ENCODE data around the gene GSG1L.

- TF ChIP-seq, protein P1, sequence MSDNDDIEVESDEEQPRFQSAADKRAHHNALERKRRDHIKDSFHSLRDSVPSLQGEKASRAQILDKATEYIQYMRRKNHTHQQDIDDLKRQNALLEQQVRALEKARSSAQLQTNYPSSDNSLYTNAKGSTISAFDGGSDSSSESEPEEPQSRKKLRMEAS (IDR thresholded peaks at IDR 0.05; ENCODE audit: low read depth, low read length), result no peak
- no peak for TF ChIP-seq CTCF (IDR thresholded peaks at IDR 0.05; ENCODE audit: low read depth, low read length)
- TF ChIP-seq MYC (IDR thresholded peaks at IDR 0.05; ENCODE audit: low read depth, low read length), result no peak
These were observed 41.8 kb upstream of the GSG1L start for GRCh38 chr16:28105297-28105696.

All from NB4 (cell line).